ENCODE results near the gene RRAS2. TPM values are rescaled to one million over a fixed set of nuclear protein-coding genes. Genes with fewer than 3 reads are reported as not detected.

RRAS2 gene
- polyA plus RNA-seq, 1 of the 3 experiments (the other 2 are of a cell fraction), result 53.3 TPM

DNA sequence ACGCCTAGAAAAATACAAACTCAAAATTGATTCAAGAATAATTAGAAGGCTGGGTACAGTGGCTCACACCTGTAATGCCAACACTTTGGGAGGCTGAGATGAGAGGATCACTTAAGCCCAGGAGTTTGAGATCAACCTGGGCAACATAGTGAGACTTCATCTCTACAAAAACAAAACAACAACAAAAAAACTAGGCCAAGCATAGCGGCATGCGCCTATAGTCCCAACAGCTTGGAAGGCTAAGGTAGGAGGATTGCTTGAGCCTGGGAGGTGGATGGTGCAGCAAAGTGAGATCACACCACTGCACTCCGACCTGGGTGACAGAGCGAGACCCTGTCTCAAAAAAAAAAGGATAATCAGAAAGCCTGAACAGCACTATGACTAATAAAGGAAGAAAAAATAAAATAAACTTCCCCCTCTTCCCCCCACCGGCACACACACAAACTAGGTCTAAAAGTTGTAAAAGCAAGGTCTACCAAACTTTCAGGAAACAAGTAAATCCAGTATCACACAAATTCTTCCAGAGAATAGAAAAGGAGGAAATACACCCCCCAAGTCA is 35.8 kb downstream of the RRAS2 start:
- peaks cover 0 to 19% of the 10 kb centered on the region in 2 experiments; a peak in 3 of 4 replicates for H3K4me1 ChIP-seq (ENCODE audit: control insufficient read depth in 1 of 2, insufficient read depth in 2 of 2, low read depth in 1 of 2, low read length in 1 of 2)

More for the DNA sequence above, 35.8 kb downstream of the RRAS2 start:
- Histone ChIP-seq H3K27me3 (ENCODE audit: insufficient read depth) (no peaks in the 10 kb centered on the region), H3K4me2 (no peak overlapping the region), H3K9me3 (no peaks in the 10 kb centered on the region), H3K36me3 (replicated peaks in 1 of 2; ENCODE audit: control insufficient read depth in 1 of 2, insufficient read depth in 2 of 2, low read length in 1 of 2) (no peaks in the 10 kb centered on the region), H2AFZ (ENCODE audit: low read depth) (no peak overlapping the region), H3K79me2 (ENCODE audit: insufficient read depth) (peaks cover 100% of the 10 kb centered on the region), H3K9ac (no peak overlapping the region), H3K4me3 (ENCODE audit: low read depth in 2 of 2, low read length in 1 of 2) (no peak overlapping the region), H3K27ac (ENCODE audit: low read depth in 2 of 2, low read length in 1 of 2) (no peak overlapping the region), H3F3A (replicated peaks; ENCODE audit: insufficient read depth) (peaks cover 6% of the 10 kb centered on the region), H3K9me2 (no peaks in the 10 kb centered on the region), H4K20me1 (ENCODE audit: insufficient read depth) (peaks cover 79% of the 10 kb centered on the region)
- POLR2A ChIA-PET, result no interaction called here
- WGBS (ENCODE audit: low lambda C conversion rate), result 95% methylated on average over 6 of the region's 6 CpGs
- no peak for TF ChIP-seq MAX (IDR thresholded peaks at IDR 0.05; ENCODE audit: low read depth)
- TF ChIP-seq IRF3 (IDR thresholded peaks at IDR 0.05; ENCODE audit: low read depth, low read length), result no peak
- TF ChIP-seq MEF2A (IDR thresholded peaks at IDR 0.05; ENCODE audit: borderline replicate concordance, low read depth), result no peak
- no peak for TF ChIP-seq TEAD4 (IDR thresholded peaks at IDR 0.05; ENCODE audit: borderline replicate concordance, insufficient read depth)
- no peak for TF ChIP-seq ELF1 (IDR thresholded peaks at IDR 0.05)
- TF ChIP-seq GATA2 (CRISPR knock-in tag; IDR thresholded peaks at IDR 0.05), result no peak
- TF ChIP-seq GABPA (IDR thresholded peaks at IDR 0.05; ENCODE audit: low read depth), result no peak
- no peak for TF ChIP-seq CTCF (IDR thresholded peaks at IDR 0.05)
- no peak for TF ChIP-seq FOSL2 (IDR thresholded peaks at IDR 0.05; ENCODE audit: borderline replicate concordance, low read depth)
- TF ChIP-seq, protein P1, sequence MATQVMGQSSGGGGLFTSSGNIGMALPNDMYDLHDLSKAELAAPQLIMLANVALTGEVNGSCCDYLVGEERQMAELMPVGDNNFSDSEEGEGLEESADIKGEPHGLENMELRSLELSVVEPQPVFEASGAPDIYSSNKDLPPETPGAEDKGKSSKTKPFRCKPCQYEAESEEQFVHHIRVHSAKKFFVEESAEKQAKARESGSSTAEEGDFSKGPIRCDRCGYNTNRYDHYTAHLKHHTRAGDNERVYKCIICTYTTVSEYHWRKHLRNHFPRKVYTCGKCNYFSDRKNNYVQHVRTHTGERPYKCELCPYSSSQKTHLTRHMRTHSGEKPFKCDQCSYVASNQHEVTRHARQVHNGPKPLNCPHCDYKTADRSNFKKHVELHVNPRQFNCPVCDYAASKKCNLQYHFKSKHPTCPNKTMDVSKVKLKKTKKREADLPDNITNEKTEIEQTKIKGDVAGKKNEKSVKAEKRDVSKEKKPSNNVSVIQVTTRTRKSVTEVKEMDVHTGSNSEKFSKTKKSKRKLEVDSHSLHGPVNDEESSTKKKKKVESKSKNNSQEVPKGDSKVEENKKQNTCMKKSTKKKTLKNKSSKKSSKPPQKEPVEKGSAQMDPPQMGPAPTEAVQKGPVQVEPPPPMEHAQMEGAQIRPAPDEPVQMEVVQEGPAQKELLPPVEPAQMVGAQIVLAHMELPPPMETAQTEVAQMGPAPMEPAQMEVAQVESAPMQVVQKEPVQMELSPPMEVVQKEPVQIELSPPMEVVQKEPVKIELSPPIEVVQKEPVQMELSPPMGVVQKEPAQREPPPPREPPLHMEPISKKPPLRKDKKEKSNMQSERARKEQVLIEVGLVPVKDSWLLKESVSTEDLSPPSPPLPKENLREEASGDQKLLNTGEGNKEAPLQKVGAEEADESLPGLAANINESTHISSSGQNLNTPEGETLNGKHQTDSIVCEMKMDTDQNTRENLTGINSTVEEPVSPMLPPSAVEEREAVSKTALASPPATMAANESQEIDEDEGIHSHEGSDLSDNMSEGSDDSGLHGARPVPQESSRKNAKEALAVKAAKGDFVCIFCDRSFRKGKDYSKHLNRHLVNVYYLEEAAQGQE (IDR thresholded peaks at IDR 0.05; ENCODE audit: low read depth, low read length), result no peak
- no peak for TF ChIP-seq EP300 (IDR thresholded peaks at IDR 0.05; ENCODE audit: borderline replicate concordance in 1 of 2, low read depth in 1 of 2, low read length in 1 of 2)
- no peak for DNase-seq
- CTCF ChIA-PET, result no interaction called here

All from SK-N-SH (cell line).